Trophoblast cell (in vitro differentiated cells and primary cell): ENCODE results near the gene MCF2L.
A peak's percentile ranks its signal among the peaks of the same experiment; 100 is the strongest.

ENCODE experiments used
- DNase-seq, 2 donors: peaks; one replicate each; pipeline ENCODE4 v3.0.0-alpha.2; 2016
- H2AFZ ChIP-seq: 2 replicates; pipeline ENCODE4 v1.6.1; 2013; ENCODE audit warnings: low read length, moderate library complexity, mild to moderate bottlenecking; ENCODE audit not compliant: insufficient read depth, poor library complexity
- H2AK5ac ChIP-seq: 2 replicates; pipeline ENCODE4 v1.6.1; 2013; ENCODE audit warnings: mild to moderate bottlenecking, low read length
- H2BK120ac ChIP-seq: 2 replicates; pipeline ENCODE4 v1.6.1; 2013; ENCODE audit warnings: low read length, mild to moderate bottlenecking, moderate library complexity; ENCODE audit not compliant: insufficient read depth, poor library complexity
- H2BK12ac ChIP-seq: 2 replicates; pipeline ENCODE4 v1.6.1; 2013; ENCODE audit warnings: mild to moderate bottlenecking, low read length, moderate library complexity
- H2BK5ac ChIP-seq: 2 replicates; pipeline ENCODE4 v1.6.1; 2013; ENCODE audit warnings: low read length, low read depth, moderate library complexity, mild to moderate bottlenecking; ENCODE audit not compliant: poor library complexity
- H3K14ac ChIP-seq: 2 replicates; pipeline ENCODE4 v1.6.1; 2013; ENCODE audit warnings: mild to moderate bottlenecking, low read length
- H3K18ac ChIP-seq: 2 replicates; pipeline ENCODE4 v1.6.1; 2013; ENCODE audit warnings: mild to moderate bottlenecking, low read length
- H3K23ac ChIP-seq: 2 replicates; pipeline ENCODE4 v1.6.1; 2013; ENCODE audit warnings: low read length
- H3K27ac ChIP-seq: 2 replicates; pipeline ENCODE4 v1.5.1; 2013; ENCODE audit warnings: low read depth, mild to moderate bottlenecking, inconsistent platforms, low read length, moderate library complexity
- H3K27me3 ChIP-seq: 2 replicates; pipeline ENCODE4 v1.6.1; 2013; ENCODE audit warnings: inconsistent platforms, mild to moderate bottlenecking, low read length, moderate library complexity; ENCODE audit not compliant: insufficient read depth
- H3K36me3 ChIP-seq, 2 experiments: 1 replicate in 1 of 2; 2 replicates in 1 of 2; pipeline ENCODE4 v1.6.1; 2013; ENCODE audit warnings: low read length in 2 of 2, mild to moderate bottlenecking in 2 of 2, moderate library complexity in 1 of 2; ENCODE audit not compliant: insufficient read depth in 2 of 2, control insufficient read depth in 1 of 2
- H3K4ac ChIP-seq: 2 replicates; pipeline ENCODE4 v1.6.1; 2013; ENCODE audit warnings: low read depth, mild to moderate bottlenecking, low read length, moderate library complexity
- H3K4me1 ChIP-seq, 2 experiments: 1 replicate in 1 of 2; 2 replicates in 1 of 2; pipeline ENCODE4 v1.6.1; 2013; ENCODE audit warnings: low read length in 2 of 2, mild to moderate bottlenecking in 2 of 2, moderate library complexity in 1 of 2; ENCODE audit not compliant: insufficient read depth in 2 of 2, control insufficient read depth in 1 of 2
- H3K4me2 ChIP-seq: 2 replicates; pipeline ENCODE4 v1.6.1; 2013; ENCODE audit warnings: inconsistent platforms, mild to moderate bottlenecking, low read length, moderate library complexity
- H3K4me3 ChIP-seq: 2 replicates; pipeline ENCODE4 v1.5.1; 2013; ENCODE audit warnings: mild to moderate bottlenecking, low read depth, low read length, inconsistent platforms
- H3K79me1 ChIP-seq: one replicate; pipeline ENCODE4 v1.6.1; 2013; ENCODE audit warnings: low read length
- H3K79me2 ChIP-seq: 2 replicates; pipeline ENCODE4 v1.6.1; 2013; ENCODE audit warnings: low read length, mild to moderate bottlenecking; ENCODE audit not compliant: control insufficient read depth, insufficient read depth, poor library complexity
- H3K9ac ChIP-seq: 2 replicates; pipeline ENCODE4 v1.6.1; 2013; ENCODE audit warnings: mild to moderate bottlenecking, low read length
- H3K9me3 ChIP-seq: 2 replicates; pipeline ENCODE4 v1.6.1; 2013; ENCODE audit warnings: low read depth, mild to moderate bottlenecking, control low read depth, inconsistent platforms, low read length; ENCODE audit not compliant: insufficient read depth
- H4K12ac ChIP-seq: 2 replicates; pipeline ENCODE4 v1.6.1; 2013; ENCODE audit warnings: low read depth, mild to moderate bottlenecking, low read length, moderate library complexity
- H4K8ac ChIP-seq: 2 replicates; pipeline ENCODE4 v1.6.1; 2013; ENCODE audit warnings: low read depth, mild to moderate bottlenecking, low read length, moderate library complexity
- H4K91ac ChIP-seq: one replicate; pipeline ENCODE4 v1.6.1; 2013; ENCODE audit warnings: low read depth, mild to moderate bottlenecking, low read length, moderate library complexity
- WGBS: extraction: QIAGEN DNeasy Blood & Tissue Kit; methylation state at CpG from one replicate; pipeline ENCODE4 v1.1.7; 2013; ENCODE audit warnings: missing lambda C conversion rate; ENCODE audit not compliant: insufficient read length, insufficient coverage; ENCODE audit errors: extremely low coverage; 5-methylcytosine and 5-hydroxymethylcytosine counted together

The MCF2L gene

DNA sequence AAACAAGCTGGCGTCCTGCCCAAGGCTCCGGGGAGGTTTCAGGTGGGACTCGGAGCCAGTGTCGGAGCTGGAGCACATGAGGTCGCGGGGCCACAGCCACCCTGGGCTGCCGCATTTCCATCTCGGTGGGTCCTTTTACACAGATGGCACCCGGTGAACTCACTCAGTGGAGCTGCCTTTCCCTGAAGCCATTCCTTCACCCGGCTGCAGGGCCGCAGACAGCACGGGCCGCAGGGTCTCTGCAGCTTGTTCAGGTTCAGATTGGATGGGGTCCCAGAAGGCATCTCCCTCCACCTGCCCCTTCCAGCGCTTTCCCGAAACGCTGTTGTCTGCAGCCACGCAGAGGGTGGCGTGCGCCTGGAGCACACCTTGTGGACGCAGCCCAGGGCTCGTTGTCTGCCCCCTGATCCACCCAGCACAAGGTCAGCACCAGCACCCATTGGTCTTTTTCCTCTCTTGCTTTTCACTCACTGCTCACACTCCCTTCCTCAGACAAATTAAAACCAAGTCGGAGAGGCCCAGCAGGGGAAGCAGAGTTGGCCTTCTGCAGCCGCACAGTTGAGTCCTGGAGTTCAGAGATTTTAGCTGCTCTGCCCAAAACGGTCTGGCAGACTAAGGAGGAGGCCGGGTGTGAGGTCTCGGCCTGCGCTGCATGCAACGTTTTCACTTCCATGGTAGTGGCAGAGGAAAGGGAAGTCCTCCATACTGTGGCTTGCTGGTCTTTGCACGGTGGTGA lies 18.1 kb downstream of the MCF2L start:
- H3K27me3 ChIP-seq: no peaks in the 10 kb centered on the region
- no CpG with 5 or more reads among the region's 29 CpGs for WGBS
- no peak overlapping the region for H3K9ac ChIP-seq
- H2BK120ac ChIP-seq: no peak overlapping the region
- H3K18ac ChIP-seq: no peak overlapping the region
- no peak overlapping the region for H3K4ac ChIP-seq
- H3K14ac ChIP-seq: no peak overlapping the region
- H2BK5ac ChIP-seq: no peak overlapping the region
- no peak overlapping the region for H4K8ac ChIP-seq
- H3K4me2 ChIP-seq: no peak overlapping the region
- no peak overlapping the region for H2AK5ac ChIP-seq
- no peak overlapping the region for H3K23ac ChIP-seq
- DNase-seq: no peak
- H3K9me3 ChIP-seq: peaks cover 9% of the 10 kb centered on the region
- no peak overlapping the region for H2BK12ac ChIP-seq
- no peaks in the 10 kb centered on the region for H3K79me2 ChIP-seq
- no peak overlapping the region for H4K91ac ChIP-seq
- no peak overlapping the region for H3K4me3 ChIP-seq
- no peaks in the 10 kb centered on the region for H3K4me1 ChIP-seq
- H3K36me3 ChIP-seq: no peaks in the 10 kb centered on the region
- no peak overlapping the region for H3K27ac ChIP-seq
- no peak overlapping the region for H4K12ac ChIP-seq
- H2AFZ ChIP-seq: no peak overlapping the region
- H3K79me1 ChIP-seq: no peaks in the 10 kb centered on the region

DNA sequence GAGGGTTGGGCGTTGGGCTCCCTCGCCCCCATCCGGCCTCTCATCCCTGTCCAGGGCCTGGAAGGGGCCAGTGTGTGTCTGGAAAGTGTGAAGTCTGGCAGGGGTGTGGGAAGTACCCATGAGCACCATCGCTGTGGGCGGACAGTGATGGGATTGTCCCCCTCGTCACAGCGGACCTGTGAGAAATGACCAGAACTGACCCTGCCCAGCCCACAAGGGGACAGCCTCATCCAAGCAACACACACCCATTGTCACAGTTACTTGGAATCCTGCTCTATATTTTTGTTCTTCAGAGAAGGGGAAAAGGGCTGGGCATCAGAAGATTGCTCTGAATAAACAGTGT lies 18.6 kb downstream of the MCF2L start:
- no peak overlapping the region for H3K18ac ChIP-seq
- no peak overlapping the region for H3K4me3 ChIP-seq
- no peaks in the 10 kb centered on the region for H3K79me2 ChIP-seq
- no peak for DNase-seq
- no peak overlapping the region for H2AK5ac ChIP-seq
- no peak overlapping the region for H2AFZ ChIP-seq
- no peak overlapping the region for H3K14ac ChIP-seq
- H4K91ac ChIP-seq: no peak overlapping the region
- no peak overlapping the region for H4K8ac ChIP-seq
- no peak overlapping the region for H3K4ac ChIP-seq
- no peaks in the 10 kb centered on the region for H3K79me1 ChIP-seq
- H3K27me3 ChIP-seq: no peaks in the 10 kb centered on the region
- no peaks in the 10 kb centered on the region for H3K4me1 ChIP-seq
- no peak overlapping the region for H4K12ac ChIP-seq
- H3K23ac ChIP-seq: no peak overlapping the region
- peaks cover 9% of the 10 kb centered on the region for H3K9me3 ChIP-seq
- H2BK12ac ChIP-seq: no peak overlapping the region
- H3K27ac ChIP-seq: no peak overlapping the region
- H3K4me2 ChIP-seq: no peak overlapping the region
- H2BK5ac ChIP-seq: no peak overlapping the region
- no peaks in the 10 kb centered on the region for H3K36me3 ChIP-seq
- WGBS: no CpG with 5 or more reads among the region's 7 CpGs
- no peak overlapping the region for H3K9ac ChIP-seq
- H2BK120ac ChIP-seq: no peak overlapping the region

DNA sequence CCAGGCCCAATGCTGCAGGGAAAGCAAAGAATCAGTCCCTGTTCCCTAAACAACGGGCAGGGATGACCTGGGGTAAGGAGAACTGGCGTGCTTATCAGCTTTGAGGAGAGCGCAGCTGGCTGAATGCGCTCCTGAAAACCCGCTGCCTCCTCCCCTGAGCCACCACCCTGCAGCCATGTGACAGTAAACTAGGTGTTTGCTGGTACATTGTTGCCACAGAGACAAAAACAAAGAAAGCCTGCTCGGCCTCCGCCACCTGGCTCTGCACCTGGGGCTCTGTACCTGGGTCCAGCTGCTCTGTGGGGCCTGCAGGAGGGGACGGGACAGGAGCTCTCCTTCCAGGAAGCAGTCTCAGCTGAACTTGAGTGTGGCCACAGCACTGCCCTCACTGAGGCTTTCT lies 21.8 kb downstream of the MCF2L start:
- H2AFZ ChIP-seq: no peak overlapping the region
- H4K8ac ChIP-seq: no peak overlapping the region
- no peak overlapping the region for H3K4ac ChIP-seq
- no peak overlapping the region for H3K4me3 ChIP-seq
- no peak overlapping the region for H3K23ac ChIP-seq
- no peak overlapping the region for H3K14ac ChIP-seq
- H3K79me2 ChIP-seq: no peaks in the 10 kb centered on the region
- H3K18ac ChIP-seq: no peak overlapping the region
- H3K27ac ChIP-seq: no peak overlapping the region
- no peak overlapping the region for H2BK120ac ChIP-seq
- WGBS: no CpG with 5 or more reads among the region's 8 CpGs
- no peaks in the 10 kb centered on the region for H3K27me3 ChIP-seq
- peak; percentile 95 to 96 for DNase-seq
- no peak overlapping the region for H2BK12ac ChIP-seq
- no peak overlapping the region for H3K4me2 ChIP-seq
- no peak overlapping the region for H3K9ac ChIP-seq
- no peak overlapping the region for H2AK5ac ChIP-seq
- no peaks in the 10 kb centered on the region for H3K79me1 ChIP-seq
- H3K9me3 ChIP-seq: peaks cover 16% of the 10 kb centered on the region
- no peak overlapping the region for H4K91ac ChIP-seq
- H2BK5ac ChIP-seq: no peak overlapping the region
- H3K36me3 ChIP-seq: no peaks in the 10 kb centered on the region
- H4K12ac ChIP-seq: no peak overlapping the region
- H3K4me1 ChIP-seq: no peaks in the 10 kb centered on the region

DNA sequence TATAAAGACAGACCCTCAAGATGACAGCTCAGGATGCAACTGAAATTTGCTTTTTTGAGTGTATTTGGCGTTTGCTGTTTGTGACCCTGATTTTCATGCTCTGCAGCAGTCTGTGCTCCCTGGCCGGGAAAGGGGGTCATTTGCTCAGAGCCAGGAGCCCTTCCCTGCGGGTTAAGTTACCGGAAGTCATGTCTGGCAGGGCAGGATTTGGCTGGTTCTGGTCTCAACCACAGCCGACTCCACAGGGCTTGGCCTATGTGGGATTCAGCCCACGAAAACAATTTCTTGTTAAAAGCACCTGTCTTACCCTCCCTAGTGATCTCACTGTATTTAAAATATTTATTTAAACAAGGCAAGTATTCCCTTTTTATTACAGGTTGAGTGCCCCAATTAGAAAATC lies 22.6 kb downstream of the MCF2L start:
- Histone ChIP-seq H3K4me1 (no peaks in the 10 kb centered on the region), H4K91ac (no peak overlapping the region), H2BK120ac (no peak overlapping the region), H3K4me3 (no peak overlapping the region), H3K18ac (no peak overlapping the region), H3K79me2 (no peaks in the 10 kb centered on the region), H4K8ac (no peak overlapping the region), H3K9ac (no peak overlapping the region), H2AK5ac (no peak overlapping the region), H3K14ac (no peak overlapping the region), H3K4ac (no peak overlapping the region), H3K27me3 (no peaks in the 10 kb centered on the region), H3K36me3 (no peaks in the 10 kb centered on the region), H3K9me3 (peaks cover 16% of the 10 kb centered on the region), H3K23ac (no peak overlapping the region), H2BK12ac (no peak overlapping the region), H2AFZ (no peak overlapping the region), H4K12ac (no peak overlapping the region), H3K4me2 (no peak overlapping the region), H2BK5ac (no peak overlapping the region), H3K27ac (no peak overlapping the region), H3K79me1 (no peaks in the 10 kb centered on the region)
- DNase-seq: no peak
- no CpG with 5 or more reads among the region's 6 CpGs for WGBS
